Amygdala (tissue), 56 donors: ENCODE results near the gene AMACR.

ENCODE experiments used
- DNase-seq, 56 donors: peaks; one replicate each; lab custom pipeline; 2025; lab: John Stamatoyannopoulos, UW

Gene AMACR

DNA sequence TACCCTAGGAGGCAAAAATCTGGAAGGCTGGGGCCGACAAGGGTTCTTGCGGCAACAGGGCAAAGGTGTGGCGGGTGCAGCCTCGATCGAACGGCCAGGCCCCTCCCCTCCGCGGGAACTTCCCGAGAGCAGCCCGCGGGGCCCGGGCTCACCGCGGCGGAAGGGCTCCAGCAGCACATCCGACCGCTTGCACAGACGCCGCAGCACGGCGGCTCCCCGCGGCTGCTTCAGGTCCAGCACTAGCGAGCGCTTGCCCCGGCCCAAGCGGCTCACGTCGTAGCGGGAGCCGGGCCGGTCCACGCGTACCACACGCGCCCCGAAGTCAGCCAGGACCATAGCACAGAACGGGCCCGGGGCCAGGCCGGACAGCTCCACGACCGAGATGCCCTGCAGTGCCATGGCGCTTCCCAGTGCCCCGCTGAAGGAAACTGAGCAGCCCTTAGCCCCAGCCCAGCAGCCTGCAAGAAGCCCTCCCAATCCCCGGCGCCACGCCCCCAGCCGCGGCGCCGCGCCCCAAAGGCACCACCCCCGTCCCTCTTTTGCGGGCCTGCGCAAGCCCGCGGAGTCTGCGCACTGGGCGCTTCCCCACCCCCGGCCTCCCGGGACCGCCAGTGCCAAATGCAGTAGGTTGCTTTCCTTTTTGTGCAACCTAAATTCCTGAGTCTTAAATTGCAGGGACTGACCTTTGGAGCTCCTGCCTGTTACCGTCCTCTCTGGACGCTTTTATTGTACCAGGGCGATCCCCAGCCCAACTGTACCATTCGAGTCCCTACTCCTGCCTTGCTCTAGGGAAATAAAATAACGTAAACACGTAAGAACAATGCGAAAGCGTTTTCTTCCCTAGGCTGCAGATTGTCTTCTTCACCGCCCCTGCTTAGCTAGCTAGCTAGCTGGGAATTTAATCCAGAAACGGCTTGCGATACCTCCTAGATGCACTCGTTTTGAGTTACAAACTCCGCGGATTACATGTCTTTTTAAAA, at the start of gene AMACR:
AMACR (minus strand) TSS at position 430 of the 980 bp plus-strand sequence; CDS start at position 399, 31 bp downstream.
- peak; percentile 52 to 97 (median 91) for DNase-seq

DNA sequence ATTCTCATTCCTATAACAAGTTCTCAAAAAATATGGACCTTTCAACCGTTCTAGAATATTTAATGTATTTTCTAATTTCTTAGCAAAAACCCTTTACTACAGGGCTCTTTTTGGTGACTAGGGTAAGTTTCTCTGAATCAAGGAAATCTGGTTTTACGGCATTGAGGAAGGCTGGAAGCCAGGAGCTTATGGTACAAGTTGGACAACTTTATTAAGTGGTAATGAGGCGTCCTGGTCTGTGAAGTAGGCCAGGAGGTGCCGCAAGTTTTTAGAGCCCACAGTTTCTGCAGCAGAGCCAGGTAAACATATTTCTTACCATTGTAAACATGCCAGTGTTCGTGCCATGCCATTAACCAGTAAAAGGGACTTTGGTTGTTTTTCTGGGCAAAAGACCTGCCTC, 49.7 kb upstream of the AMACR start:
- no peak for DNase-seq

DNA sequence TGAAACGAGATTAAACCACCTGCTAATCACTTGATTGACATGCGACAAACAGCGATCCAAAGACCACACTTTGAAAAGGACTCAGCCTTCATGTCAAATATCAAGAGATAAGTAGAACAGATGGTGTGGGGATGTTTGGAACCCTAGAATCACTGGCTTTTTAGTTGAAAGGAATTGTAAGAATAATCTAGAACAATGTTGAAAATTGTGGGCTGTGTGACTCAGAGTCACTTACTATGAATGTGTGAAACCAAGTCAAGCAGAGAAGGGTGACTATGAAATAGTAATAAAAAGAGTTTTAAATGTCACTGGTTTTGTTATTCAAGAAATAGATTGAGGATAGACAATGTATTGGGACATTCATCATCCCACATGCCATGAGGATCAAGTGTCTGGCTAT, 49.3 kb upstream of the AMACR start:
- DNase-seq, result no peak

DNA sequence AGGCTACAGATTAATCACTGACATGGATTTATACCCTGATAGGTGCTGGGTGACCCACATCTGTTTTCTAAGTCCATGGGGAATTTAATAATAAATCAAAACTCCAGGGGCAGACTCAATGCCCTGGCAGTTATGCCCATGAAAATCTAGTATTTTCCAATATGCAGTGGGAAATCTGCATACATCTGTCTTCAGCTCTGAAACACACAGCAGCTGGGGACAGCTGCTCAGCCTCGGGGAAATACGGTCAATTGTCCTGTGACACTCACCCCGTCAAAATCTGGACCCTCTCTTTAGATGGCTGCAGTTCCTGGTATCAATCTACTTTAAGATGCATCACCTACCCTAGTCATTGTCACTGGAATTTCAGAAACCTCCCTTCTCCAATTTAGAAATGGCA, 47.8 kb upstream of the AMACR start:
- DNase-seq, result no peak

DNA sequence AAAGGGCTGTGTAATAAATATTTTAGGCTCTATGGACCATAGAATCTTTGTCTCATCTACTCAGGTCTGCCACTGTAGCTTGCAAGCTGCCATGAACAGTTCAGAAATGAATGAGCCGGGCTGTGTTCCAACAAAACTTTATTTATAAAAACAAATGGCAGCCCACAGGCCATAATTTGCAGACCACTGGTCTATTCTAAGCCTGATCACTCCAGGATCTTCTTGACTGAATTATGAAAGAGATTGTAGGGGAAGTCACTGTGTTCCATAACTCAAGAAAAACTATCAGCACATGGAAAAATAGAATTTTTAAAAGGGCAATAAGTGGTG, 46.5 kb upstream of the AMACR start:
- no peak for DNase-seq

- DNase-seq, result no peak
Measured at GRCh38 chr5:34053571-34054399, 45.9 kb upstream of the AMACR start.

DNA sequence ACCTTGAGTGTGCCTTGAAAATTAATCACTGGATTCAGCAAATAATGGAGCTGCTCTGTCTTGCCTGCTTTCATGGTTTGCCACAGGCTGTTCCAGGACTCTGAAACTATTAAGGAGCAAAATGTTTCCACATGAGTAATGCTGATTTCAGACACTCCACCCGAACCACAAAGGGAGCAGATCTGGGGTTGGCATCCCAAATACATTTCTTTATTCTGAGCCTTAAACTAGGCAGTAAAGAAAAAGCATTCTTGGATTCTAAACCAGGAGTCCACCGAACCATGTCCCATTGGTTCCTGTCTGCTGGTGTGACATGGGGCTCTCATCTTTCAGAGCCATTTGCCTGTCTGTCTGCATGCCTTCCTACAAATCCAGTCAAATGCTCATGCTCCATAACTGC, 45.3 kb upstream of the AMACR start:
- peak in 2 of 56 donors; percentile 6 to 8 for DNase-seq

GRCh38 chr5:34051374-34051980, 43.6 kb upstream of the AMACR start:
- DNase-seq, result no peak

DNA sequence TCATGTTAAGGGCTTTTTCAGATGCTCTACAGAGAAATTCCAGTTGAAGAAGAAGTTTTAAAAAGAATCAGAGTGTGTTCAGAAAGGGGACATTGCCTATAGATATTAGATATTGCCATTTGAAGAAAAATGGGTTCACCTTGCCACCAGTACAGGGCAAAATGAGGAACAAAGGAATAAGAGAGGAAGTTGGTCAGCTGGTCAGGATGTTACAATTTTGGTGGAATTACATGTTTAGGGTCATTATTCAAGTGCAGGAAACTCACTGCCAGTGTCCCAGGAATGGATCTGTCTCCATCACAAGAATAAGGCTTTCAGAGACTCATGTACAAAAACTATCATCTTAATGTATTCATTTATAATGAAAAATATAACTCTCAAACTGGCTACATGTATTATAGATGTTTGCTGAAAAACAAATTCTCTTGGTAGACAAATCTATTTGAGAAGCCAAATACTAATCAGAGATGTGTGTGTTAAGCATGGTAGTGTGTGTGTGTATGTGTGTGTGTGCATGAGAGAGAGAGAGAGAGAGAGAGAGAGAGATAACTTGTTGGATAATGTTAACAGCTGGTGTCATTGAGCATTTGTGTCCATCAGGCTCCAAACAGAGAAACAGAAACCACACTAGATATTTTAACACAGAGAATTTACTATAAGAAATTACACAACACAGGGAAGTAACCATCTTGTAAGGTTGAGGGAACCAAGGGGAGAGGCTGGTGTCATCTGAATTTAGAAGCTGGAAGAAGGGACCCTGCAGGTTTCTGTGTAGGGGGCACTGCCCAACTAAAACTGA, 40.1 kb upstream of the AMACR start:
- DNase-seq, result no peak

DNA sequence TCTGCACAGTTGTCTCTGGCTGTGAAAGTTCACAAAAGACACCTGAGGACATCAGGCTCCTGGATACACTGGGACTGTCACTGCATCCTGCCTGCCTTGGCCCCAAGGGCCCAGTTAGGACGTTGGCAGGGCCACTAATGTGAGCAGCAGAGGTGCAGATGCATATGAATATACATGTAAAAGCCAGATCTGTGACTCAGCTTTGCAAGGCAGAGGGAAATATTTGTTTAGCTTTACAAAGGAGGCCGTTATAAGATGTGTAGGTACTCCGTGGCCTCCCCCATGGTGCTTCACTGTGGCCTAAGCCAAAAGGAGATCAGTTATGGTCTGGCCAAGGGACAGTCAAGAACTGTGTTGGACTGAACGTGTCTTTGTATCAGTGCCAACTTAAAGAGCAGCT, 39.3 kb upstream of the AMACR start:
- DNase-seq, result no peak

DNA sequence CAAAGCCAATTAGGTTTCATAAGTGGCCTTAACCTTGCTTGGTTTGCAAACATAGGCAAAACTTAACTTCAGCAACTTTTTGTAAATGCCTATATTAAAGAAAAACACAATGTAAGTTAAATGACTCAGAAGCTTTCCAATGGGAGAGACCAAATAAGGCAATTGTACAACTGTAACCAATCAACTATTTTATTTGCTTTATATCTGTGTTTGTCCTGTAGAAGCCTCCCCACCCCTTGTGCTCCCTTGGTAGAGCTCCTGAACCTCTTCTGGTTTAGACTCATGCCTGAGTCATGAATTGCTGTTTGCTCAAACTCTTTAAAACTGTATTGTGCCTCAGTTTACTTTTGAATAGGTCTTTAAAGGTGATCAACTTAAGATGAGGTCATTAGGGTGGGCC, 38.1 kb upstream of the AMACR start:
- DNase-seq, result no peak

- no peak for DNase-seq
Measured at GRCh38 chr5:34045023-34045422, 37.2 kb upstream of the AMACR start.

DNA sequence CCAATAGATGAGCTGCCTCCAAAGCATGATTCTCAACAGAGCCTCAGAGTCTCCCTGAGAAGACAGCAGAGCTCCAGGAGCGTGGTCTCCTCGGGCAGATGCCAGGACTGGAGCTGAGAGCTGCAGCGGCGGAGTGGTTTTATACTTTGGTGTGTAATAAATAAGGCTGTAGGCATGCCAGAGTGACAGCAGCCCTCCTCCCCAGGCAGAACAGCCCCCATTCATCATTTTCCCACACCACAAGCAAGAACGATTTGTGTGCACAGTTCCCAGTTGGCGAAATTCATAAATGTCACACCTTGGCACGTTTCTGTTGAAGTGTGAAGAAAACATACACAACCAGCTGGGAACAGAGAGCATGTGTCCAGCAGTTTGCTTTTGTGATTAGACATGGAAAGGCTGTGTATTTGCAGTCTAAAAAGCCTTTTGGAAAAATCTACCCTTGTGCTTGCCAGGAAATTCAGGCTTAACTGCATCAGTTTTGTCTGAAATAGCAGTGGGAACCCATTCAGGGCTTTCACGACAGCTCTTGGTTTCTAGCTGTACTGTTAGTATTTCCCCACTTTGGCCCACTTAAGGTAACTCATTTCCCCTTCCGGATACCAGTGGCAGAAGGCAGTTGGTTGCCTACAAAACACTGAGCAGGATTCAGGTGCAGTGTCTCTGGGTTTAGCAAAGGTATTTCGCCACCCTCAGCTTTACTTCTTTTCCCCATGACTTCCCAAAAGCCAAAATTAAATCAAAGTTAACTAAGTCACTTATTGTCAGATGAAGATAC, 35.4 kb upstream of the AMACR start, which contains the start of gene C1QTNF3:
C1QTNF3 (minus strand) TSS at position 115 of the 778 bp plus-strand sequence; CDS start at position 27, 88 bp downstream.
- DNase-seq, result peak in 18 of 56 donors; percentile 7 to 48 (median 18)

GRCh38 chr5:34042321-34042720, 34.5 kb upstream of the AMACR start:
- peak in 26 of 56 donors; percentile 3 to 64 (median 13) for DNase-seq

DNA sequence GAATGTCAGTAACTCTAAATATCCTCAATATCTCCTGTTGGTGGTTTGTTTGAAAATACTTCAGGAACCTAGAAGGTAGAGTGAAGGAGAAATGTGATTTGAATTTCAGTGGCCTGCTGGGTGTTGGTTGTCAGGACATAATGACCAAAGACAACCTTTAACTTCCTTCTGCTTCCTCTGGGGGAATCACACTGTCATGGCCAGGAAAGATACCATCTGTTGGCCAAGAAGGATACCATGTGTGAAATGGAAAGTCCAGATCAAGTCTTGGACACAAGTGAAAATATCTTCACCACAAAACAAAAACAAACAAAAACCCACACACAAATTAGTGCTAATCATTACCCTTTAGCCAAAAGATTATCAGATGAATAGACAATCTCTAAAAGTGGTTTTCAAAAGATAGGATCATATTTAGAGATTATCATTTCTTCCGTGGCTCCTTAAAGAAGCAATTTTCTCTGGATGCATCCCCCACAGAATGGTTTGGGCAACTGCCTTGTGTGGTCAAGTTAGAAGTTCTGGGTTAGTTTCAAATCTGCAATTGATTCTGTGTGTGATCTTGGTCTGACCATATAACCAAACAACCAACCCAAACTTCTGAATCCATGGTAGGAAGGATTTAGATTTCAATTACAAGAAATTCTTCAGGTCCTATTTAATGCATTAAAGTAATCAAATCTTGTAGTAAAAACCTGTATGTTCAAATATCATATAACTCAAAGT, 33.6 kb upstream of the AMACR start:
- DNase-seq, result no peak

- no peak for DNase-seq
Measured at GRCh38 chr5:34040472-34040871, 32.6 kb upstream of the AMACR start.

DNA sequence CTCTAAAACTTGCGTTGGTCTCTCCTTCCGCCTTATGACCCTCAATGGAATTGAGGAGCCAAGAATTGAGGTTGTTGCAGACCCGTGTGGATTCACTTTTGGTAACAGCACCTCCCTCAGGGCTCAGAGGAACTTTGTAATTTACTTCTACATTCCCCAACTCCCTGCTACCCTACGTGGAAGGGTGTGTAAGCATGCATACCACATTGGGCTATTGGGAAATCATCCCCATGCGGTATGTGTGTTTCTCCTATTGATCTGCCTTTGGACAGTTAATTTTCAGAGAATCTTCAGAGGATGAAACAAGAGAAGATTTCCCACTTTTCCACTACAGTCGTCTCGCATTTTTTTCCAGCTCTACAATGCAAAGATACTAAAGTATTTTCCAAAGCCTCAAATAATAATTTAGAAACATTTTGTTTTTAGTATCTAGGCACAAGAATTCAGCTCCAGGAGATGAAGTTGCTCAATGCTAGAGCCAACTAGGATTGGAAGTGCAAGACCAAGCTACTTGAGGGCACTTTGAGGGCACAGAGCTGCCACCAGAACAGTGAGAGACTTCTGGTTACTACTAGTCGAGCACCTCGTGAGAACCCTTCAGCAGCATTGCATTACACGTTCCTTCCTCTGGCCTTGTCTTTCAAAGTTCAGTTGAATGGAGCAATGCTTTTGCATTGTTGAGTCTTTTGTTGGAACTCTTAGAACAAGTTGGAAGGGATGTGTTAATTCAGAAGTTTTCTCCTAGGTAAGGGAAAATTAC, 31.7 kb upstream of the AMACR start:
- DNase-seq, result no peak

DNA sequence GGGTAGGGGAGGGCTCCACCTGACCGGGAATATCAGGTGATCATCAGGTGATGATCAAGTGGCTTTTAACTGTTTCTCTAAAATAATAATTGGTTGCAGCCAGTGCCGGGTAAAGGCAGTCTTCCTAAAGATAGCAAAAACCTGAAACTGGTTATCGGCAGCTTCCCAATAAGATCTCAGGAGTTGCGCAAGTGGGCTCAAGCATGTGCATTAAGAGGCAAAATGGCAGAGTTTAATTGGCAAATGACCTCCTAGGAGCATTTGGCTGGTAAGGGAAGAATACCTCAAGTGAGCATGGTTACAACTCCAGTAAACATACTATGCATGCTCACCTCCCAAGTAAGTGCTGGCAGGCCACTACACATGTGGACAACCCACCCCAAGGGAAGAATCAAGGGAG, 31.0 kb upstream of the AMACR start:
- no peak for DNase-seq
